ENCODE measurements around the gene HRH3.

Gene HRH3

GRCh38 chr20:62230696-62231095, 10.6 kb upstream of the HRH3 start:
- in situ Hi-C loops (cut with HindIII; ENCODE audit: low sequenced_read_pairs): no loop called here

GRCh38 chr20:62230276-62230675, 10.2 kb upstream of the HRH3 start:
- in situ Hi-C loops (cut with HindIII; ENCODE audit: low sequenced_read_pairs): no loop called here

GRCh38 chr20:62229667-62230066, 9.6 kb upstream of the HRH3 start:
- in situ Hi-C loops (cut with HindIII; ENCODE audit: low sequenced_read_pairs): no loop called here

- in situ Hi-C loops (cut with HindIII; ENCODE audit: low sequenced_read_pairs): no loop called here
Observed at GRCh38 chr20:62228982-62229545, 9.0 kb upstream of the HRH3 start.

GRCh38 chr20:62227977-62228958, 8.2 kb upstream of the HRH3 start:
- in situ Hi-C loops (cut with HindIII; ENCODE audit: low sequenced_read_pairs): no loop called here

GRCh38 chr20:62227591-62227976, 7.5 kb upstream of the HRH3 start:
- in situ Hi-C loops (cut with HindIII; ENCODE audit: low sequenced_read_pairs): no loop called here

- in situ Hi-C loops (cut with HindIII; ENCODE audit: low sequenced_read_pairs): no loop called here
Observed at GRCh38 chr20:62226707-62227590, 6.9 kb upstream of the HRH3 start.

- in situ Hi-C loops (cut with HindIII; ENCODE audit: low sequenced_read_pairs): no loop called here
Observed at GRCh38 chr20:62225820-62226635, 6.0 kb upstream of the HRH3 start.

- in situ Hi-C loops (cut with HindIII; ENCODE audit: low sequenced_read_pairs): no loop called here
Observed at GRCh38 chr20:62225026-62225425, 4.9 kb upstream of the HRH3 start.

GRCh38 chr20:62224113-62224855, 4.2 kb upstream of the HRH3 start:
- in situ Hi-C loops (cut with HindIII; ENCODE audit: low sequenced_read_pairs): no loop called here

- in situ Hi-C loops (cut with HindIII; ENCODE audit: low sequenced_read_pairs): no loop called here
Observed at GRCh38 chr20:62223571-62223970, 3.5 kb upstream of the HRH3 start.

- in situ Hi-C loops (cut with HindIII; ENCODE audit: low sequenced_read_pairs): no loop called here
Observed at GRCh38 chr20:62222972-62223371, 2.9 kb upstream of the HRH3 start.

- in situ Hi-C loops (cut with HindIII; ENCODE audit: low sequenced_read_pairs): no loop called here
Observed at GRCh38 chr20:62222266-62222850, 2.3 kb upstream of the HRH3 start.

- in situ Hi-C loops (cut with HindIII; ENCODE audit: low sequenced_read_pairs): no loop called here
Observed at GRCh38 chr20:62220666-62221568, 839 bp upstream of the HRH3 start.

GRCh38 chr20:62219101-62219991, 732 bp downstream of the HRH3 start:
- in situ Hi-C loops (cut with HindIII; ENCODE audit: low sequenced_read_pairs): no loop called here

GRCh38 chr20:62217913-62218773, 1.9 kb downstream of the HRH3 start:
- in situ Hi-C loops (cut with HindIII; ENCODE audit: low sequenced_read_pairs): no loop called here

Measured in endothelial cell of hepatic sinusoid (primary cell).